ENCODE data around the gene MRE11. TPM values are rescaled to one million over a fixed set of nuclear protein-coding genes. Genes with fewer than 3 reads are reported as not detected.

MRE11 gene
- total RNA-seq, 4 donors from 2014 or later: 18.4 to 25.0 (median 22.8) TPM

DNA sequence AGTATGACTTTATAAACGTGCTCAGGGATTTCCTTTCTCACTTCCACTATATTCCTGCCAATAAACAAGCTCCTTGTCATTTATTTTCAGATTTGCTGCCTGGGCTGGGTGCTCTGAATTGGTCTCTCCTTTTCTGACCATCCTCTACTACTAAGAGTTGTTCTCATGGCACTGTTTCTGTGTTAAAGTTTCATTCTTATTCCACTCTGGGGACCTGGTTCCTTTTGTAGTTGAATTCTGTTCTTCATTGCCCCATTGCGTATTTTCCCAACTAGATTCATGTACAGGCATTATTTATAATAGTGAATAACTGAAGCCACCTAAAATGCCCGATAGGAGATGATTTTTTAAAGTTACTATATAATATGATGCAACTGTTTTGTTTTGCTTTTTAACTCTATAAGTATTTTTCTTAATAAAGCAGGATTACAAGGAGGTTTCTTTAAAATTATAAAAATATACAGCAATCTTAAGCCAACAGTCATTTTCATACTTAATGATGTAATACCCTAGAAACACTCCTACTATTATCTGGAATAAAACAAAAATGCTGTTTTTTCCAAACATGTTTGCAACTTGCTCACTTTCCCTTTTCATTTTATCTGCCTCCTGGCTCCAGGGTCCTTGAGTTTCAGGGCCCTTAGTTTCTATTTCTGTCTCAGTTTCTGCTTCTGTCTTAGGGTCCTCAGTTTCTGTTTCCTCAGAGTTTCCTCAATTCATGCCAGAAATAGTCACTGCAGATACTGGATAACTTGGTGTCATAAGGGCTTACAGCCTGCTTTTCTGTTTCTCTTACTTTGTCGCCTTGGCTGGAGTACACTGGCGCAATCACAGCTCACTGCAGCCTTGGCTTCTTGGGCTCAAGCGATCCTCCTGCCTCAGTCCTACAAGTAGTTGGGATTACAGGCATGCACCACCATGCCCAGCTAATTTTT, 40.3 kb upstream of the MRE11 start:
- no peak for TF ChIP-seq POLR2A (IDR thresholded peaks at IDR 0.05)
- TF ChIP-seq, protein P1, sequence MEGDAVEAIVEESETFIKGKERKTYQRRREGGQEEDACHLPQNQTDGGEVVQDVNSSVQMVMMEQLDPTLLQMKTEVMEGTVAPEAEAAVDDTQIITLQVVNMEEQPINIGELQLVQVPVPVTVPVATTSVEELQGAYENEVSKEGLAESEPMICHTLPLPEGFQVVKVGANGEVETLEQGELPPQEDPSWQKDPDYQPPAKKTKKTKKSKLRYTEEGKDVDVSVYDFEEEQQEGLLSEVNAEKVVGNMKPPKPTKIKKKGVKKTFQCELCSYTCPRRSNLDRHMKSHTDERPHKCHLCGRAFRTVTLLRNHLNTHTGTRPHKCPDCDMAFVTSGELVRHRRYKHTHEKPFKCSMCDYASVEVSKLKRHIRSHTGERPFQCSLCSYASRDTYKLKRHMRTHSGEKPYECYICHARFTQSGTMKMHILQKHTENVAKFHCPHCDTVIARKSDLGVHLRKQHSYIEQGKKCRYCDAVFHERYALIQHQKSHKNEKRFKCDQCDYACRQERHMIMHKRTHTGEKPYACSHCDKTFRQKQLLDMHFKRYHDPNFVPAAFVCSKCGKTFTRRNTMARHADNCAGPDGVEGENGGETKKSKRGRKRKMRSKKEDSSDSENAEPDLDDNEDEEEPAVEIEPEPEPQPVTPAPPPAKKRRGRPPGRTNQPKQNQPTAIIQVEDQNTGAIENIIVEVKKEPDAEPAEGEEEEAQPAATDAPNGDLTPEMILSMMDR (IDR thresholded peaks at IDR 0.05): no peak
- peak overlapping the region in 1 of 3 donors; percentile 18 for H3K27ac ChIP-seq
- H3K36me3 ChIP-seq: no peaks in the 10 kb centered on the region
- no peaks in the 10 kb centered on the region for H3K27me3 ChIP-seq
- H3K9me3 ChIP-seq: no peaks in the 10 kb centered on the region
- WGBS, 2 donors: 72 to 82% methylated on average over 6 of the region's 6 CpGs
- DNase-seq: no peak
- intact Hi-C loops (cut with DNase I): no loop called here
- H3K4me1 ChIP-seq: peaks cover 6 to 10% of the 10 kb centered on the region in 2 donors
- no peak overlapping the region for H3K4me3 ChIP-seq (replicated peaks in 1 of 3)

GRCh38 chr11:94533206-94533605, 39.6 kb upstream of the MRE11 start:
- intact Hi-C loops (cut with DNase I): no loop called here
- WGBS, 2 donors: 80 to 92% methylated on average over 1 of the region's 1 CpG
- Histone ChIP-seq H3K9me3 (no peaks in the 10 kb centered on the region), H3K27ac (no peak overlapping the region), H3K4me1 (peaks cover 6 to 10% of the 10 kb centered on the region in 2 donors), H3K27me3 (no peaks in the 10 kb centered on the region), H3K4me3 (replicated peaks in 1 of 3) (no peak overlapping the region), H3K36me3 (no peaks in the 10 kb centered on the region)
- no peak for DNase-seq
- TF ChIP-seq POLR2A (IDR thresholded peaks at IDR 0.05): no peak
- TF ChIP-seq, protein P1 (IDR thresholded peaks at IDR 0.05): no peak

DNA sequence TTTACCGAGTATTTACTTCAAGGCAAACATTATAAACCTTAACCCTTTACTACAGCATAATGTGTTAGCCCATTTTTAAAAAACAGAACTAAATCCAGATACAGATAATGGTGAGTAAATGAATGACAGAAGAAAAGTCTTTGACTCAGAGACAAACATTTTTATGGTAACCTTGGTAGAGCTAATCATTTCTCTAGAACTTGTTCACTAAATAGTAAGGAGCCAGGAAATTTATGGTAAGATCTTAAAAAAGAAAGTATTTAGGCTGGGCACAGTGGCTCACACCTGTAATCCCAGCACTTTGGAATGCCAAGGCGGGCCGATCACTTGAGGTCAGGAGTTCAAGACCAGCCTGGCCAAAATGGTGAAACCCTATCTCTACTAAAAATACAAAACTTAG, 38.6 kb upstream of the MRE11 start:
- Histone ChIP-seq H3K27ac (no peak overlapping the region), H3K27me3 (no peaks in the 10 kb centered on the region), H3K4me3 (replicated peaks in 1 of 3) (no peak overlapping the region), H3K36me3 (no peaks in the 10 kb centered on the region), H3K9me3 (no peaks in the 10 kb centered on the region), H3K4me1 (peaks cover 4 to 7% of the 10 kb centered on the region in 2 donors)
- intact Hi-C loops (cut with DNase I): no loop called here
- no peak for TF ChIP-seq POLR2A (IDR thresholded peaks at IDR 0.05)
- TF ChIP-seq, protein P1 (IDR thresholded peaks at IDR 0.05): no peak
- DNase-seq: no peak
- WGBS, 2 donors: 92 to 94% methylated on average over 3 of the region's 3 CpGs

- Histone ChIP-seq H3K4me3 (replicated peaks in 1 of 3) (no peak overlapping the region), H3K27me3 (no peaks in the 10 kb centered on the region), H3K4me1 (peaks cover 12 to 14% of the 10 kb centered on the region in 2 donors), H3K9me3 (no peaks in the 10 kb centered on the region), H3K36me3 (no peaks in the 10 kb centered on the region), H3K27ac (no peak overlapping the region)
- DNase-seq: no peak
- intact Hi-C loops (cut with DNase I): no loop called here
- no peak for TF ChIP-seq POLR2A (IDR thresholded peaks at IDR 0.05)
- TF ChIP-seq, protein P1 (IDR thresholded peaks at IDR 0.05): no peak
Measured at GRCh38 chr11:94528551-94528950, 34.9 kb upstream of the MRE11 start.

All from thyroid gland (tissue), 4 donors.